HG02571 (cell line): ENCODE measurements around the gene RCN1.
"Not testable (repeated sequence)": the region's sequence is repeated elsewhere in the genome, so short reads cannot be mapped to it uniquely, and the experiment has no call there.

Experiments
- ATAC-seq: cut with Tn5 transposase; IDR thresholded peaks from one replicate; pipeline ENCODE4 v1.9.1; 2021; ENCODE audit warnings: mild to moderate bottlenecking, moderate library complexity; ENCODE audit not compliant: unreplicated experiment

The RCN1 gene

GRCh38 chr11:32090545-32091370, at the start of gene RCN1:
TSS of gene RCN1 (plus strand) at chr11:32091074. CDS start at chr11:32091197, 123 bp downstream.
- ATAC-seq: peak; percentile 44

- no peak for ATAC-seq
Measured at GRCh38 chr11:32043737-32044136, 47.1 kb upstream of the RCN1 start.

GRCh38 chr11:32044158-32044863, 46.6 kb upstream of the RCN1 start:
- no peak for ATAC-seq

GRCh38 chr11:32045456-32045855, 45.4 kb upstream of the RCN1 start:
- ATAC-seq: no peak

GRCh38 chr11:32050264-32050663, 40.6 kb upstream of the RCN1 start:
- no peak for ATAC-seq

GRCh38 chr11:32052215-32052614, 38.7 kb upstream of the RCN1 start:
- ATAC-seq: no peak

GRCh38 chr11:32053151-32053888, 37.6 kb upstream of the RCN1 start:
- no peak for ATAC-seq

- ATAC-seq: no peak
Measured at GRCh38 chr11:32055861-32056260, 35.0 kb upstream of the RCN1 start.

- ATAC-seq: no peak
Measured at GRCh38 chr11:32056438-32056837, 34.4 kb upstream of the RCN1 start.

GRCh38 chr11:32059686-32060462, 31.0 kb upstream of the RCN1 start:
- no peak for ATAC-seq

- ATAC-seq: no peak
Measured at GRCh38 chr11:32062540-32062939, 28.3 kb upstream of the RCN1 start.

- not testable (repeated sequence) for ATAC-seq
Measured at GRCh38 chr11:32063031-32063430, 27.8 kb upstream of the RCN1 start.

- ATAC-seq: no peak
Measured at GRCh38 chr11:32065865-32066629, 24.8 kb upstream of the RCN1 start.

- no peak for ATAC-seq
Measured at GRCh38 chr11:32068134-32068870, 22.6 kb upstream of the RCN1 start.

GRCh38 chr11:32069361-32070058, 21.4 kb upstream of the RCN1 start:
- no peak for ATAC-seq

- no peak for ATAC-seq
Measured at GRCh38 chr11:32070692-32071091, 20.2 kb upstream of the RCN1 start.

GRCh38 chr11:32071811-32072210, 19.1 kb upstream of the RCN1 start:
- ATAC-seq: no peak

- ATAC-seq: no peak
Measured at GRCh38 chr11:32072872-32073643, 17.8 kb upstream of the RCN1 start.
